Kidney (tissue), 14 donors: ENCODE results near the gene RHOF. TPM values are rescaled to one million over a fixed set of nuclear protein-coding genes. Genes with fewer than 3 reads are reported as not detected.
A peak's percentile ranks its signal among the peaks of the same experiment; 100 is the strongest.

Source experiments
- DNase-seq, 5 donors: peaks; one replicate each; pipeline ENCODE4 v3.0.0-alpha.2; 2013 to 2020
- FAIRE-seq: peaks from 2 replicates; lab custom pipeline; 2012; peaks lifted over from hg19 to GRCh38; lab: Jason Lieb, UNC
- H3K27ac ChIP-seq, 2 donors: one replicate each; pipeline ENCODE4 v1.7.0; 2013; ENCODE audit warnings: low read depth in 2 of 2, low read length in 2 of 2, inconsistent platforms in 1 of 2
- H3K27me3 ChIP-seq: one replicate; pipeline ENCODE4 v1.7.1; 2013; ENCODE audit warnings: low read length, inconsistent platforms; ENCODE audit not compliant: control insufficient read depth, insufficient read depth
- H3K36me3 ChIP-seq, 3 donors: one replicate each; pipeline versions ENCODE4 v1.7.0 to v1.7.1; 2013; ENCODE audit warnings: low read length in 3 of 3, control low read depth in 1 of 3, inconsistent platforms in 1 of 3; ENCODE audit not compliant: insufficient read depth in 3 of 3, control insufficient read depth in 2 of 3
- H3K4me1 ChIP-seq, 3 donors: one replicate each; pipeline versions ENCODE4 v1.7.0 to v1.7.1; 2013; ENCODE audit warnings: low read length in 3 of 3, inconsistent platforms in 1 of 3, low read depth in 1 of 3; ENCODE audit not compliant: control insufficient read depth in 2 of 3, insufficient read depth in 2 of 3
- H3K4me3 ChIP-seq, 3 donors: one replicate each; pipeline versions ENCODE4 v1.7.0 to v1.8.1; 2013; ENCODE audit warnings: low read length in 3 of 3, control low read depth in 1 of 3, inconsistent platforms in 1 of 3
- H3K9ac ChIP-seq, 3 donors: one replicate each; pipeline versions ENCODE4 v1.7.0 to v1.7.1; 2013; ENCODE audit warnings: low read length in 3 of 3, control low read depth in 1 of 3, inconsistent platforms in 1 of 3
- H3K9me3 ChIP-seq, 3 donors: one replicate each; pipeline versions ENCODE4 v1.7.0 to v1.7.1; 2013; ENCODE audit warnings: low read length in 3 of 3, control low read depth in 1 of 3, inconsistent platforms in 1 of 3; ENCODE audit not compliant: control insufficient read depth in 2 of 3, insufficient read depth in 1 of 3
- intact Hi-C: fragments of 100-400 bp; cut with DNase I; formaldehyde crosslinking; loops from one replicate; pipeline ENCODE4 v1.11.1; 2022
- polyA plus RNA-seq: library from polyadenylated mRNA; stranded (reverse); fragments of 350-450 nt; fragmentation: Illumina TruSeq; extraction: RNeasy Lipid Tissue Mini Kit (QIAGEN cat#74804); gene quantifications from one replicate; pipeline ENCODE4 v1.2.3, GENCODE V29; 2014; ENCODE audit warnings: low read depth, low replicate concordance; ENCODE audit not compliant: insufficient read depth
- total RNA-seq: library from RNA; stranded (reverse); fragmentation: NEBNext Ultra II Directional; extraction: Animal tissue kit (Norgen Biotek cat#: 25700); gene quantifications from one replicate; pipeline ENCODE4 v1.2.1, GENCODE V29; 2021
- TF ChIP-seq, protein P1 (sequence below): IDR thresholded peaks from 3 replicates; pipeline ENCODE4 v1.5.1; 2012; ENCODE audit warnings: mild to moderate bottlenecking, moderate library complexity, borderline replicate concordance; ENCODE audit not compliant: insufficient read depth; ENCODE audit errors: extremely low read depth
- donor health status: control.
- donor health status: control.
- donor health status: control.
- donor health status: control.
- donor health status: control.
- donor health status: DM: yes; HTN: yes; CAD: no.
- donor health status: Normal renal cell carcinoma (clear cell type).

The RHOF gene
- total and polyA plus RNA-seq, 2 donors from 2014 or later = 23.9 to 42.6 TPM

- Histone ChIP-seq H3K27ac (peak overlapping the region; percentile 20 to 39), H3K9me3 (no peaks in the 10 kb centered on the region), H3K36me3 (peaks cover 0 to 5% (median 0%) of the 10 kb centered on the region in 3 donors), H3K4me3 (peak overlapping the region; percentile 54 to 77 (median 65)), H3K9ac (peak overlapping the region; percentile 20 to 59 (median 30)), H3K27me3 (no peaks in the 10 kb centered on the region), H3K4me1 (no peaks in the 10 kb centered on the region)
- peak; percentile 71 for FAIRE-seq
- TF ChIP-seq, protein P1, sequence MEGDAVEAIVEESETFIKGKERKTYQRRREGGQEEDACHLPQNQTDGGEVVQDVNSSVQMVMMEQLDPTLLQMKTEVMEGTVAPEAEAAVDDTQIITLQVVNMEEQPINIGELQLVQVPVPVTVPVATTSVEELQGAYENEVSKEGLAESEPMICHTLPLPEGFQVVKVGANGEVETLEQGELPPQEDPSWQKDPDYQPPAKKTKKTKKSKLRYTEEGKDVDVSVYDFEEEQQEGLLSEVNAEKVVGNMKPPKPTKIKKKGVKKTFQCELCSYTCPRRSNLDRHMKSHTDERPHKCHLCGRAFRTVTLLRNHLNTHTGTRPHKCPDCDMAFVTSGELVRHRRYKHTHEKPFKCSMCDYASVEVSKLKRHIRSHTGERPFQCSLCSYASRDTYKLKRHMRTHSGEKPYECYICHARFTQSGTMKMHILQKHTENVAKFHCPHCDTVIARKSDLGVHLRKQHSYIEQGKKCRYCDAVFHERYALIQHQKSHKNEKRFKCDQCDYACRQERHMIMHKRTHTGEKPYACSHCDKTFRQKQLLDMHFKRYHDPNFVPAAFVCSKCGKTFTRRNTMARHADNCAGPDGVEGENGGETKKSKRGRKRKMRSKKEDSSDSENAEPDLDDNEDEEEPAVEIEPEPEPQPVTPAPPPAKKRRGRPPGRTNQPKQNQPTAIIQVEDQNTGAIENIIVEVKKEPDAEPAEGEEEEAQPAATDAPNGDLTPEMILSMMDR = peak; percentile 18
- DNase-seq = peak; percentile 99 to 100 (median 99)
- intact Hi-C loops = no loop called here
These were observed 45.9 kb upstream of the RHOF start for GRCh38 chr12:121839106-121839992.

- H3K4me1 ChIP-seq = no peaks in the 10 kb centered on the region
- H3K4me3 ChIP-seq = no peak overlapping the region
- intact Hi-C loops = no loop called here
- no peak for FAIRE-seq
- DNase-seq = no peak
- no peaks in the 10 kb centered on the region for H3K27me3 ChIP-seq
- TF ChIP-seq, protein P1 = no peak
- H3K27ac ChIP-seq = no peak overlapping the region
- no peaks in the 10 kb centered on the region for H3K36me3 ChIP-seq
- no peaks in the 10 kb centered on the region for H3K9me3 ChIP-seq
- no peak overlapping the region for H3K9ac ChIP-seq
These were observed 44.6 kb upstream of the RHOF start for GRCh38 chr12:121838126-121838525.

DNA sequence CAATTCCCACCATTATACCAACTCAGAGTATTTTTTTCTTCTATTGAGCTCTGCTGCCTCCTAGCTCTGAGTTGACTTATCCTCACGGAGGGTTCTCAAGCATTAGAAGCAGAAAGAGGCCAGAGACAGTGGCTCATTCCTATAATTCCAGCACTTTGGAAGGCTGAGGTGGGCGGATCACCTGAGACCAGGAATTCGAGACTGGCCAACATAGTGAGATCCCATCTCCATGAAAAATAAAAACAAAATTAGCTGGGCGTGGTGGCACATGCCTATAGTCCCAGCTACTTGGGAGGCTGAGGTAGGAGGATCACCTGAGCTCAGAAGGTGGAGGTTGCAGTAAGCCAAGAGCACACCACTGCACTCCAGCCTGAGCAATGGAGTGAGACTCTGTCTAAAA lies 44.2 kb upstream of the RHOF start:
- TF ChIP-seq, protein P1 = no peak
- Histone ChIP-seq H3K27me3 (no peaks in the 10 kb centered on the region), H3K4me3 (no peak overlapping the region), H3K36me3 (peaks cover 0 to 3% (median 0%) of the 10 kb centered on the region in 3 donors), H3K9ac (no peak overlapping the region), H3K4me1 (no peaks in the 10 kb centered on the region), H3K9me3 (no peaks in the 10 kb centered on the region), H3K27ac (no peak overlapping the region)
- DNase-seq = no peak
- no peak for FAIRE-seq
- intact Hi-C loops = no loop called here
